Neural progenitor cell (in vitro differentiated cells): ENCODE results near the gene SDK2.

ENCODE experiments used
- CTCF ChIP-seq: fragments of 200-600 bp; sonication (generic); IDR thresholded peaks from 2 replicates; pipeline ENCODE4 v1.5.1; 2017; ENCODE audit warnings: antibody characterized with exemption, mild to moderate bottlenecking
- EZH2 ChIP-seq: fragments of 200-600 bp; sonication (generic); IDR thresholded peaks from 2 replicates; pipeline ENCODE4 v1.6.1; 2017; ENCODE audit warnings: antibody characterized with exemption, mild to moderate bottlenecking, moderate library complexity

- TF ChIP-seq CTCF = no peak
- no peak for TF ChIP-seq EZH2
Observed at GRCh38 chr17:73436954-73437353, 207.3 kb downstream of the SDK2 start.
